Upper lobe of right lung (tissue), 1 donor: ENCODE results near the gene HLCS. TPM values are rescaled to one million over a fixed set of nuclear protein-coding genes. Genes with fewer than 3 reads are reported as not detected.

ENCODE experiments used
- ATAC-seq: fragments of 200-7000 bp; cut with Tn5 transposase; one replicate; pipeline ENCODE4 v1.9.1; 2020; ENCODE audit warnings: mild to moderate bottlenecking, moderate library complexity
- DNase-seq: peaks from one replicate; pipeline ENCODE4 v3.0.0-alpha.2; 2020
- H3K27ac ChIP-seq: fragments of 200-600 bp; one replicate; pipeline ENCODE4 v1.8.0; 2022
- H3K27me3 ChIP-seq: fragments of 200-600 bp; one replicate; pipeline ENCODE4 v1.8.0; 2022; ENCODE audit warnings: mild to moderate bottlenecking
- H3K36me3 ChIP-seq: fragments of 200-600 bp; one replicate; pipeline ENCODE4 v1.8.0; 2022
- H3K4me1 ChIP-seq: fragments of 200-600 bp; one replicate; pipeline ENCODE4 v1.8.0; 2022
- H3K4me3 ChIP-seq: fragments of 200-600 bp; one replicate; pipeline ENCODE4 v1.8.0; 2022; ENCODE audit warnings: mild to moderate bottlenecking
- H3K9me3 ChIP-seq: fragments of 200-600 bp; one replicate; pipeline ENCODE4 v1.8.0; 2022
- CTCF ChIP-seq: fragments of 200-600 bp; IDR thresholded peaks from one replicate; pipeline ENCODE4 v1.8.0; 2022; ENCODE audit warnings: antibody characterized with exemption
- intact Hi-C: fragments of 100-400 bp; cut with DNase I; formaldehyde crosslinking; loops from one replicate; pipeline ENCODE4 v1.11.0; 2022
- total RNA-seq: library from RNA; stranded (reverse); fragmentation: NEBNext Ultra II Directional; extraction: Animal tissue kit (Norgen Biotek cat#: 25700); gene quantifications from one replicate; pipeline ENCODE4 v1.2.1, GENCODE V29; 2021
- donor health status: DM: no; HTN: yes; CAD: no; lungs with severe emphysema.

HLCS gene
- total RNA-seq, 1 donor from 2014 or later: 16.0 TPM

GRCh38 chr21:36966821-36967768, 626 bp upstream of the HLCS start:
- ATAC-seq (no peak), DNase-seq (no peak)
- Histone ChIP-seq H3K4me1 (peaks cover 14% of the 10 kb centered on the region), H3K36me3 (no peaks in the 10 kb centered on the region), H3K27ac (peak overlapping the region; percentile 82), H3K27me3 (no peaks in the 10 kb centered on the region), H3K4me3 (peak overlapping the region; percentile 61), H3K9me3 (no peaks in the 10 kb centered on the region)
- no peak for TF ChIP-seq CTCF
- intact Hi-C loops: no loop called here

GRCh38 chr21:36965720-36966065, 776 bp downstream of the HLCS start:
- intact Hi-C loops: no loop called here
- DNase-seq (no peak), ATAC-seq (no peak)
- peak overlapping the region; percentile 82 for H3K4me3 ChIP-seq
- H3K27me3 ChIP-seq: no peaks in the 10 kb centered on the region
- no peaks in the 10 kb centered on the region for H3K9me3 ChIP-seq
- H3K27ac ChIP-seq: peak overlapping the region; percentile 82
- no peak for TF ChIP-seq CTCF
- no peaks in the 10 kb centered on the region for H3K36me3 ChIP-seq
- H3K4me1 ChIP-seq: peaks cover 14% of the 10 kb centered on the region

- H3K4me3 ChIP-seq: peak overlapping the region; percentile 82
- intact Hi-C loops: no loop called here
- no peak for TF ChIP-seq CTCF
- H3K4me1 ChIP-seq: peaks cover 14% of the 10 kb centered on the region
- no peak overlapping the region for H3K27ac ChIP-seq
- DNase-seq (no peak), ATAC-seq (no peak)
- H3K27me3 ChIP-seq: no peaks in the 10 kb centered on the region
- H3K36me3 ChIP-seq: no peaks in the 10 kb centered on the region
- no peaks in the 10 kb centered on the region for H3K9me3 ChIP-seq
Measured at GRCh38 chr21:36964827-36965719, 1.4 kb downstream of the HLCS start.

- no peak for TF ChIP-seq CTCF
- Histone ChIP-seq H3K9me3 (no peaks in the 10 kb centered on the region), H3K27ac (no peak overlapping the region), H3K4me3 (no peak overlapping the region), H3K4me1 (peaks cover 14% of the 10 kb centered on the region), H3K27me3 (no peaks in the 10 kb centered on the region), H3K36me3 (no peaks in the 10 kb centered on the region)
- intact Hi-C loops: no loop called here
- no peak for DNase-seq
- ATAC-seq: no peak
Measured at GRCh38 chr21:36964398-36964797, 2.1 kb downstream of the HLCS start.

GRCh38 chr21:36962098-36962780, 4.2 kb downstream of the HLCS start:
- Histone ChIP-seq H3K27me3 (no peaks in the 10 kb centered on the region), H3K9me3 (no peaks in the 10 kb centered on the region), H3K4me3 (no peak overlapping the region), H3K4me1 (peaks cover 11% of the 10 kb centered on the region), H3K27ac (no peak overlapping the region), H3K36me3 (no peaks in the 10 kb centered on the region)
- no peak for TF ChIP-seq CTCF
- ATAC-seq: no peak
- intact Hi-C loops: no loop called here
- DNase-seq: no peak
